ENCODE results near the gene STXBP6. TPM values are rescaled to one million over a fixed set of nuclear protein-coding genes. Genes with fewer than 3 reads are reported as not detected.

Gene STXBP6
- total RNA-seq, 4 donors from 2014 or later = 2.6 to 5.5 (median 4.4) TPM

DNA sequence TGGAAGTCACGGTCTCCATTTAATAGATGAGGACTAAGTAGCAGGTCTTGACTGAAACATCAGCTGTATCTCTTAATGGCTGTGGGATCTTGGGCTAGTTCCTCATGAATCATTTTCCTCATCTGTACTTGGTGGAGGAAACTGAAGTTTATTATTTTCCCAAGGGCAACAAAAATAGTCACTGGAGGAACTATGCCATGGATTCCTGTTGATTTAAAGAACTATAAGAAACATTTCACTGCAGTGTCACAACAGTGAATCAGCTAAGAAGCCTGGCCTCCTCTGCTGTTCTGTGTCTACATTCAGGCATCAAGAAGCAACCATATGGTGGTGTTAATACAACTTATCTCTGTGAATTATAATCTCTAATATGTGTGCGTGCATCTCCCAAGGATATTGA is 200.5 kb downstream of the STXBP6 start:
- in situ Hi-C loops (cut with MboI; ENCODE audit: low sequenced_read_pairs in 4 of 4) (no loop called here), intact Hi-C loops (cut with DNase I; ENCODE audit: low total_unique reads) (no loop called here)
- H3K4me3 ChIP-seq = no peak overlapping the region
- no peak for TF ChIP-seq POLR2A (IDR thresholded peaks at IDR 0.05)
- TF ChIP-seq, protein P1, sequence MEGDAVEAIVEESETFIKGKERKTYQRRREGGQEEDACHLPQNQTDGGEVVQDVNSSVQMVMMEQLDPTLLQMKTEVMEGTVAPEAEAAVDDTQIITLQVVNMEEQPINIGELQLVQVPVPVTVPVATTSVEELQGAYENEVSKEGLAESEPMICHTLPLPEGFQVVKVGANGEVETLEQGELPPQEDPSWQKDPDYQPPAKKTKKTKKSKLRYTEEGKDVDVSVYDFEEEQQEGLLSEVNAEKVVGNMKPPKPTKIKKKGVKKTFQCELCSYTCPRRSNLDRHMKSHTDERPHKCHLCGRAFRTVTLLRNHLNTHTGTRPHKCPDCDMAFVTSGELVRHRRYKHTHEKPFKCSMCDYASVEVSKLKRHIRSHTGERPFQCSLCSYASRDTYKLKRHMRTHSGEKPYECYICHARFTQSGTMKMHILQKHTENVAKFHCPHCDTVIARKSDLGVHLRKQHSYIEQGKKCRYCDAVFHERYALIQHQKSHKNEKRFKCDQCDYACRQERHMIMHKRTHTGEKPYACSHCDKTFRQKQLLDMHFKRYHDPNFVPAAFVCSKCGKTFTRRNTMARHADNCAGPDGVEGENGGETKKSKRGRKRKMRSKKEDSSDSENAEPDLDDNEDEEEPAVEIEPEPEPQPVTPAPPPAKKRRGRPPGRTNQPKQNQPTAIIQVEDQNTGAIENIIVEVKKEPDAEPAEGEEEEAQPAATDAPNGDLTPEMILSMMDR (IDR thresholded peaks at IDR 0.05 in 4 of 5, conservative IDR thresholded peaks at IDR 0.05 in 1 of 5) = no peak
- no peak overlapping the region for H3K27ac ChIP-seq
- DNase-seq = no peak
- H3K27me3 ChIP-seq = no peaks in the 10 kb centered on the region
- H3K4me1 ChIP-seq = no peaks in the 10 kb centered on the region
- no peaks in the 10 kb centered on the region for H3K36me3 ChIP-seq
- no peak for ATAC-seq
- no peaks in the 10 kb centered on the region for H3K9me3 ChIP-seq

DNA sequence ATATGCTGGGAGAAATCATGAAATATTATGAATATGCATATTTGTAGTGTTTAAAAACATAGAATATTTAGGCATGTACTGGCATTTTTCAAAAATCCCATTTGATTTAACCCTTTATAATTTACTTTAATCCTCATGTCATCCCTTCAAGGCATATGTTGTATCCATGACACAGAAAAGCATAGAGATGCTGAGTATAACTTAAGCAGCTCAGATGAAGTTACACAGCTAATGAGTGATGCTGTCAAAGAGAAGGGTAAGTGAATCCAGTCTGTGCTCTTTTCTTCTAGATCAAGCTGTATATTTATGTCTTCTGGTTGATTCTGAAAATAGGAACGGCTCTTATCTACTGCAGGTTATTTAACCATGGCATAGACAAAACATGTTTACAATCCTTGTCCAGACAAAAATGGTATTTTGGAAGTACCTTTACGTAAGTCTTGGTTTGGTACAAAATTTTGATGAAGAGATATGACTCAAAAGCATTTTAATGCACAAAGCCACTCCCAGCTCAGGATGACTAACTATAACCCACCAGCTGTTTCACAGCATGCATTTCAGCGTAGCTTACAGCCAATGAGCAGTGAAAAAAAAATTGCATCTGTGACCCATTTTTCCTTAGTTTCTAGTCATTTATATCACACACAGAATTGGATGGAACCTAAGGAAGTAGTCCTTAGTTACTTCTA is 201.7 kb downstream of the STXBP6 start:
- intact Hi-C loops (cut with DNase I; ENCODE audit: low total_unique reads) = no loop called here
- no peak for ATAC-seq
- TF ChIP-seq, protein P1 (IDR thresholded peaks at IDR 0.05 in 4 of 5, conservative IDR thresholded peaks at IDR 0.05 in 1 of 5) = no peak
- no peak for TF ChIP-seq POLR2A (IDR thresholded peaks at IDR 0.05)

DNA sequence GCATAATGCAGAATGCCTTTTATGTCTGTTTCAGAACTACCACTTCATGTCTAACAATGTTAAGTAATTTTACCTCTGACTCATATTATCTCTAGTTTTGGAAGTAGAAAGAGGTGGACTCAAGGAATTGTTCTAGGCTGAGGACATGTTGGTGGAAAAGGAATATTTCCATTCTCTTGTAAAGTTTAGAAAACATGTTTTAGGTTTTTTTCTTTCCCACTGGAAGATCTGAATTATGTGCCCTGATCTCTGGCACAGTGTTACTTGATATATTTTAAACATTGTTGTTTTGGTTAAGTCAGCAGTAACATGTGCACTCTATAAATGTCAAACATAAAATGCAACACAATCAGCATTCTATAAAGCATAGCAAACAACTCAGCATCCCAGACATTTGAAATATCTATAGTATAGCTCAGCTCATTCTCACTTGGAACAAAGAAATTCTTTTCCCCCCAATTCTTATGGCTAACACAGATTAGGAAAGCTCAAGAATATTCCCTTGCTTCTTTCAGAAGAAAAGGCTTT is 202.3 kb downstream of the STXBP6 start:
- Histone ChIP-seq H3K27me3 (no peaks in the 10 kb centered on the region), H3K4me1 (no peaks in the 10 kb centered on the region), H3K27ac (no peak overlapping the region), H3K36me3 (no peaks in the 10 kb centered on the region), H3K4me3 (no peak overlapping the region), H3K9me3 (no peaks in the 10 kb centered on the region)
- intact Hi-C loops (cut with DNase I; ENCODE audit: low total_unique reads) (no loop called here), in situ Hi-C loops (cut with MboI; ENCODE audit: low sequenced_read_pairs in 4 of 4) (no loop called here)
- TF ChIP-seq, protein P1 (IDR thresholded peaks at IDR 0.05 in 4 of 5, conservative IDR thresholded peaks at IDR 0.05 in 1 of 5) = no peak
- ATAC-seq (no peak), DNase-seq (no peak)

More for the DNA sequence above, 201.7 kb downstream of the STXBP6 start:
- in situ Hi-C loops (cut with MboI; ENCODE audit: low sequenced_read_pairs in 4 of 4) = no loop called here
- H3K27ac ChIP-seq = no peak overlapping the region
- H3K36me3 ChIP-seq = no peaks in the 10 kb centered on the region
- no peak overlapping the region for H3K4me3 ChIP-seq
- H3K4me1 ChIP-seq = no peaks in the 10 kb centered on the region
- no peaks in the 10 kb centered on the region for H3K27me3 ChIP-seq
- no peak for DNase-seq
- no peaks in the 10 kb centered on the region for H3K9me3 ChIP-seq

DNA sequence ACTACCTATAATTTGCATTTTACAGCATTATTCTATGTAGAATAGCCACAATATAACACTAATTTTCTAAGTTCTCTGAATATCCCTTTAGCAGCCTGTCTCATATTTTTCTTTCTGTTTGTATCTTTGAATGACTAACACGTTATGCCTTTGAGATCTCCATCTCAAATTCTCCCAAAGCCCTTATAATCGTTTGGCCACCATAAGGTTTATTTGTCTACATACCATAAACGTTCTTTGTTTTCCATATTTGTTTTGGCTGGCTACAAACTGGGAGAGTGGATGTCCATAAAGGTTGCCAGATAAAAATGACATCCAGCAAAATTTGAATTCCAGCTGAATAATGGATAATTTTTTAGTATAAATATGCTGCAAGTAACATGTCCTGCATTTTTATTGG is 203.7 kb downstream of the STXBP6 start:
- no peak overlapping the region for H3K4me3 ChIP-seq
- H3K36me3 ChIP-seq = no peaks in the 10 kb centered on the region
- H3K27me3 ChIP-seq = no peaks in the 10 kb centered on the region
- ATAC-seq (no peak), DNase-seq (no peak)
- H3K27ac ChIP-seq = no peak overlapping the region
- no peaks in the 10 kb centered on the region for H3K9me3 ChIP-seq
- intact Hi-C loops (cut with DNase I; ENCODE audit: low total_unique reads) = no loop called here
- in situ Hi-C loops (cut with MboI; ENCODE audit: low sequenced_read_pairs in 4 of 4) = no loop called here
- TF ChIP-seq POLR2A (IDR thresholded peaks at IDR 0.05) = no peak
- TF ChIP-seq, protein P1 (IDR thresholded peaks at IDR 0.05 in 4 of 5, conservative IDR thresholded peaks at IDR 0.05 in 1 of 5) = no peak
- H3K4me1 ChIP-seq = no peaks in the 10 kb centered on the region
